ENCODE data around the gene PKN2.

- TF ChIP-seq CTCF (IDR thresholded peaks at IDR 0.05) (no peak), POLR2A (IDR thresholded peaks at IDR 0.05) (no peak), POLR2AphosphoS5 (IDR thresholded peaks at IDR 0.05) (no peak), EP300 (IDR thresholded peaks at IDR 0.05) (no peak)
These were observed 15.7 kb upstream of the PKN2 start for GRCh38 chr1:88668405-88668804.

Measured in gastroesophageal sphincter (tissue), 3 donors.